ENCODE measurements around the gene DACH1.
"Not testable (repeated sequence)": the region's sequence is repeated elsewhere in the genome, so short reads cannot be mapped to it uniquely, and the experiment has no call there.

DACH1 gene

DNA sequence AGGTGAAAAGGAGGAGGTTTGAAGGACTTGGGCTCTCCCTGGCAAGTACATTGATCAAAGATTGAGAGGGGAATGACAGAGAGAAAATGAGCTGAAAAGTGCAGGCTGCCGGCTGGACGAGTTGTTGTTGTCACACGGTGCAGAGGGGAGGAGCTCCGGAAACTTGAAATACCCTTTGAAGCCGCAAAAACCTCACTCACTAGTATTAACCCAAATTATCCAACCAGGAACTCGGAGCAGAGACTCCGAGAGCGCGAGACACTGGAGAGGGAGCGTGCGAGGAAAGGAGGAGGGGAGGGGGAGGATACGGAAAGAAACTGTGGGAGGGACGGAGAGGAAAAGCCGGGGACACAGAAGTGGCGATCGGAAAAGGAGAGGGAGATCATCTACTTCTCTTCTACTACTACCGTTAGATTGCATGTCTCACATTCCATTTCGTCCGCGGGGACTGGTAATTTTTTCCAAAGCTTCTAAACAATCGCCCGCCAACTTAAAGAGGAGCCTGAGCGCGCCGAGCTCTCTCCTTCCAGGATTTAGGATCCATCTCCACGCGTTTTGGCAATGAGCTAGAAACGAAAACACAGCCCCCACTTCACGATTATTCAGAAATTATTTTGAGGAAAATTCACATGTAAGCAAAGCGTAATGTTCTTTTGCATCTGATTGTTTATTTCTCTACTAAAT, at the start of gene DACH1:
TSS of gene DACH1 (minus strand) at position 74 of the 684 bp plus-strand sequence.
- peak; percentile 97 to 98 for DNase-seq

DNA sequence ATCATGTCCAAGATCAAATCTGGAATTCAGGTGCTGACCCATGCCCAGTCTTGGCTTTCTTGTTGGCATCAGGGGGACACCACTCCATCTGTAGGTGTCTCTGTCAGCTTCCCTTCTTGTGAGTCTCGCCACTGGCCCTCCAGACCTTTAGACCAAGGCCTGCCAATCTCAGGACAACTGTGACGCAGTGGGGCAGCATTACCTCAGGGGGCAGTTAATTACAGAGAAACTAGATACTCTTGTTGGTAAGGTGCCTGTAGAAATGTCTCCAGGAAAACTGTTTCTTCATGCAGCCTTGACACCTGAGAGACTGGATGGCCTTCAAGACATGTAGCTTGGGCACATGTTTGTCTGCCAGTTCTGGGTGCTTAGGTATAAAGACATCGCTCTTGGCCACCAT, 46.7 kb upstream of the DACH1 start:
- no peak for DNase-seq

DNA sequence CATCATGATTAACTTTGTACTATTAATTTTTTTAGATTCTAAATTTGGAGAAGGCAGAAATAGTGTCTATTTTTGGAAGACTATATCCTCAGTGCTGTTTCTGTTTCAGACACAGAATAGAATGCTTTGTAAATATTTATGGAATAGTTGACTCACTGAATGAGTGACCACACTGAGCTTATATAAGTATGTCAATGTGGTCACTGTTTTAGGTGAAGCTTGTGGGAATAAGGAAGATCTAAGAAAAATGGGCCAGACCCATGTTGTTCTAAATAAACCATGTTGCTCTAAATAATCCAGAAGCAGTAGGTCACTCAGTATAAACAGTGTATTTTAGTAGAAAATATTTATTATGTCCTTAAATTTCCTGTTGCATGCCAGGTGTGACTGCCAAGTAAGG, 45.5 kb upstream of the DACH1 start:
- no peak for DNase-seq

DNA sequence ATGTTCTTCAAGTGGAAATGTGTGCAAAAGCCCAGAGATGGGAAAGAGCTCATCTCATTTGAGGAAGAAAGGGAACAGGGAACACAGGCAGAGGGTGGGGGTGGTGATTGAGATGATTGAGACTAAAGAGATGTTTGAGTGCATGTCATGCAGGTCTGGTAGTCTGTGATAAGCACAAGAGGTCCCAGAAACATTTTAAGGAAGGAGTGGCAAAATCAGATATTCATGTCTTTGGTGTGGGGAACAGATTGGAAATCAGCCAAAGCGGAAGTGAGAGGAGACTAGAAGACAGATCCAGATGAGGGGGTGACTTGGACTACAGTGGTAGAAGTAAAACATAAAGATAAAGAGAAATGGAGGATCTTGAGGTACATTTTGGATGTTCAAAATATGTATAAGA, 39.4 kb upstream of the DACH1 start:
- no peak for DNase-seq

DNA sequence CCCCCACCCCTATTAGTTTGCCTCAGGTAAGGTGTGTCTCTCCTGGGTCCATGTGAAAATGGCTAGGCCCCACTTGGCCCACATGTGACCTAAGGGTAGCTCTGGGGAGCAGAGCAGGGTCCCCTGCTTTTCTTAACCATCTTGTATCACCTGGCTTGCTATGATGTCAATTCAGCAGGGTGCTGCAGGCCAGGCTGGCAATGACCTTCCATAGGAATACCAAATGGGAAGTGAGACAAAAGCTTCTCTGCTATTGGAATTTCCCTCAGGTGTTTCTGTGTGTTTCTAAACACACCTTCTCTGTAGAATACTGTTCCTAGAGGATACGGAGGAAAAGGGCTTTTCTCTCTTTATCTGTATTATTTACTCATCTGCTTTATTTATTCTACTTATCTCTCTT, 35.7 kb upstream of the DACH1 start:
- DNase-seq, result no peak

DNA sequence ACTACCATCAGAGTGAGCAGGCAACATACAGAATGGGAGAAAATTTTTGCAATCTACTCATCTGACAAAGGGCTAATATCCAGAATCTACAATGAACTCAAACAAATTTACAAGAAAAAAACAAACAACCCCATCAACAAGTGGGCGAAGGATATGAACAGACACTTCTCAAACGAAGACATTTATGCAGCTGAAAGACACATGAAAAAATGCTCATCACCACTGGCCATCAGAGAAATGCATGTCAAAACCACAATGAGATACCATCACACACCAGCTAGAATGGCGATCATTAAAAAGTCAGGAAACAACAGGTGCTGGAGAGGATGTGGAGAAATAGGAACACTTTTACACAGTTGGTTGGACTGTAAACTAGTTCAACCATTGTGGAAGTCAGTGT, 26.5 kb upstream of the DACH1 start:
- not testable (repeated sequence) for DNase-seq

DNA sequence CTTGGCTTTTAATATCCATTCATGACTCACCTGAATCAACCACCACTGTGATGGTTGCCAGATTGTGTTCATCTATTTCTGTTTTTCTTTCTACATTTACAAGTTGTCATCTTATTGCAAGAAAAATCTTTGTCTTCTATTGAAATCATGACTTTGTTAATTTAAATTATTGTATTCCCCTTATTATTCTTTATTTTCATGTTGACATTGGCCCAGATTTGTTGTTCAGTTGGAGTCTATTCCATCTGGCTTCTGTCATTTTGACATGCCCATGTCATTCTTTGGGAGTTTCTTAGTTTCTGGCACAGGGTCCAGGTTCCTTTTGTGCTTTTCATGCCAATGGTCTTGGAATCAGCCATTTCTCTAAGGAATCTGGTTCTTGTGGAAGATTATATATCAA, 19.9 kb upstream of the DACH1 start:
- DNase-seq, result no peak

DNA sequence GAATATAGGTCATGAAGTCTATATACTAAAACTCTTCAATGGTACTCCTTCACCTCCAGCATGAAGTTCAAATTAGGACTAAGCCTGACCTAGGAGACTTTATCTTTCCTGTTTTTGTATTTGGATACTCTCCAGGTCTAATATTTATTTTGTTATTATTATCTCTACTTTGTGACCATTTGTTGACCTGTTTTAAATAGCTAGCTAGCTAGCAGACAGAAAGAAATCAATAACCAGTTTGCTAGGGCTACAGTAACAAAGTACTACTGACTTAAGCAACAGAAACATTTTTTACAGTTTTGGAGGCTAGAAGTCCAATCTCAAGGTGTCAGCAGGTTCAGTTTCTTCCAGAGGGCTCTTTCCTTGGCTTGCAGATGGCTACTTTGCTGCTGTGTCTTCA, 15.1 kb upstream of the DACH1 start:
- DNase-seq, result no peak

DNA sequence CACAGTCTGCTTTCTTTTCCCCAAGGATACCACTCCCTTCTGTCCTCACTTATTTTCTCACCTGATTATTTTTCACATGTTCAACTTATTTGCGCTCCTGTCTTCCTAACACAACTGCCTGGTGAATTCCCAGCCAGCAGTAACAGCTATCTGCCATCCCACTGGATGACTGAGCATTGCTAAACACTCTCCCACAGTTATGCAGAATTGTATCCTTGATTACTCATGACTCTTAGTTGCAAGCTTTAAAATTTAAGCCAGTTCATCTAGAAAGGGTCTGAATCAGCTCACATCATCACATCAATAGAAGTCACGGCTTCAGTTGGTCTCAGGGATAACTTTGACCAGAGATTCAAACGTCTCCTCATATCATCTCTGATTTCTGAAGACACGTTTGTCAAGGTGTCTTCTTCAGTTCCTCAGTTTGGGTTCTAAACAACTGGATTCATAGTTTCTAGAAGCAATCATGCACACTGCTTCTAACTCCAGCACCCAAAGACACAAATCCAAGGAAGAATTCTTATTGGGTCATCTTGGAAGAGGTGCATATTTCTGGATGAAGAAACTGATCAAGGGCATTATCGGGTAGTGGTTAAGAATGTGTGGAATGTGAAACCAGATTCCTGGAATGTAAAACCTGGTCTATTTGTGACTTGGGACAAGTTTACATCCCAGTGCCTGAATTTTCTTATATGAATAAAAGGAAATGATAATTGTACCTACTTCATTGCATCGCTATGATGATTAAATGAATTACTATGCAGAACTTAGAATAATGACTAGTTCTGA, 13.9 kb upstream of the DACH1 start:
- DNase-seq, result no peak

DNA sequence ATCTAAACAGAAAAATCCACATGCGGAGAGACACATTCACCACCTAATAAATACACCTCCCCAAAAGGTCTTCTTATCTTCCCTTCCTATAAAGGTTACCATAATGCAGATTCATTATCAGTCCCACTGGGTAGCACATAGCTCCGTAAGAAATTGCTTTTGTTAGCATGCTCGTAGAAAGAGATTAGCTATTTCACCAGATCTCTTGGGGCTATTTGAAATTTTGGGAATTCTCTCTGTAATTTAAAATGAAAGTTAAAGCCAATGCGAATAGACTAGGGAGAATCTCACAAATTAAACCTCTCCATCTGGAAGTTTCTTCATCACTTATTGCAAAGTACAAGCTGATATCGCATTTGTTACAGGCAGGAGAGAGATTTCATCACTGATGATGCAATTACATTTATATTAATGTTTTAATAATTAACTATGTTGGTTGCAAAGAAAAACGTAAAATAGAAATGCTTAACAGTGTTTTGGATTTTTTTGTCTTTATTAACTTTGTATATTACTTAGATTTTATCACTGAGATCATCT, 12.9 kb upstream of the DACH1 start:
- DNase-seq, result no peak

DNA sequence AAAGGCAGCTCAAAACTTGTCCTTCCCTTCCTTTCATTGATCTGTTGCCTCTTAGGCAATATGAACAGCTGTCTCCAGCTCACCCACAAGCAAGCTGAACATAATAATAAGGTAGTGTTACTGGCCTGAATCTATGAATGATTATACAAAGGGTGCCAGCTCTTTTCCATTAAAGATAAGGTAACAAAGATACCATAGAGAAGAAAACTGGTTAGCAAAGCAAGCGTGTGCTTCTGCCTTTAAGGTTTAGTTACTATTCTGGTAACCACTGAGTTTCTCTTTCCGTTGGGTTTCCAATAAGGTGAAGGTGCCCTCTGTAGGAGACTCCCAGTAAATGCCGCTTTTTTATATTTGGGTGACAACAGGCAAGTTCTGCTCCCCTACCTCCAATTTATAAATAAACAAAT, 12.1 kb upstream of the DACH1 start:
- DNase-seq, result peak; percentile 57 to 93

DNA sequence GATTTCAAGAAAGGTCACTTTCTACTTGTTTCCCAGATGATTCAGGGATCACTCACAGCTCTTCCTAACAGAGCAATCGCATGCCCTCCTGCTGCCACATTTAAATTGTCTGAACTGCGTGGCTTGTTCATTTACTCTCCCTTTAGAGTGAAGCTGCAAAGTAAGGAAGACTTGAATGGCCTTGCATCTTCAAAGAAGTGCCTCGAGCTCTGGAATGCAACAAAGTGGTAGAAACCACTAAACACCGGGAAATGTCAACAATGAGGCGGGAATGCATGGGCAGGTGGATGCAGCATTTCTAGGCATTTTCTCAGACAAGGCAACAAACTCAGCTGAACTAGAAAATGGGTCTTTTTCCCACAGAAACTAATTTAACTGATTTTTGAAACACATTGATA, 10.3 kb upstream of the DACH1 start:
- no peak for DNase-seq

DNA sequence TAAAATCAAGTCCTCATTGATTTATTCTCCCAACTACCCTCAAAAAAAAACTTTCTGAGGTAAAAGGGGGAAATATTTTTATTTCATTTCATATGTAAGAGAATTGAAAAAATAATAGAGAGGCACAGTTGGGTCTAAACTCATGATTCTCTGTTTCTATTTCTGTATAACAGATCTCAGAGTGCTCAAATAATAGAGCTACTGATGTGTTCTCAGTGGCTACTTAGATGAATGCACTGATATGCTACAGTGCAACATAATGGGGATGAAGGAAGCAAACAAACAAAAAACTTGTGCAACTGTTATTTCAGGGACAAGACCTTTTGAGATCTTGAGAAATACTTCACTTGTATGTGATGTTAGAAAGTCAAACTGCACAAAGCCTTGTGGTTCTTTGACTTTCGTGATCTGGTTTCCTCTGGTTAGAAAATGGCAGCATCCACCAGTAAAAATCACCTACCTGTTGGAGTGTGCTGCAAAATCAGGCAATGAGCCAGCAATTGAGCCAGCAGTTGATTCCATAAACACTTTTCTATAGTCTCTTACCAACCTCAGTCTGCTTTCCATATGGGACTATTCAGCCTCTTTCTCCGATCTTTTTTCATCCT, 9.7 kb upstream of the DACH1 start:
- DNase-seq, result no peak

DNA sequence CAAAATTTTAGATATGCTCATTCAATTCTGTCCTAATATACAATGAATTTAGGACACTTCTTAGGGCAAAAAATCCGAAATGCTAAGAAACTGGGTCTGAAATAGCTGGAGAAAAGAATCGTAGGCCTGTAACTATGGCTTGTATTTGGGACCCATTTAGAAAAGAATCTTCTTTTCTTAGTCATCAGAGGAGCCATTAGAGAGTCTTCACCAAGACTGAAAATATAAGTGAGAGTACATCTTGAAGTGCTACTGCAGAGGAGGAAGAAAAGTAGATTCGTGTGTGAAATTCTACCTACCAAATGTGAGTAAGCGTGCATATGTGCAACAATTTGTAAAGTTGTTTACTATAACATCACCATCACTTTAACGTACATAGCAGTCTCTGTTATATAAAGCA, 8.8 kb upstream of the DACH1 start:
- DNase-seq, result no peak

DNA sequence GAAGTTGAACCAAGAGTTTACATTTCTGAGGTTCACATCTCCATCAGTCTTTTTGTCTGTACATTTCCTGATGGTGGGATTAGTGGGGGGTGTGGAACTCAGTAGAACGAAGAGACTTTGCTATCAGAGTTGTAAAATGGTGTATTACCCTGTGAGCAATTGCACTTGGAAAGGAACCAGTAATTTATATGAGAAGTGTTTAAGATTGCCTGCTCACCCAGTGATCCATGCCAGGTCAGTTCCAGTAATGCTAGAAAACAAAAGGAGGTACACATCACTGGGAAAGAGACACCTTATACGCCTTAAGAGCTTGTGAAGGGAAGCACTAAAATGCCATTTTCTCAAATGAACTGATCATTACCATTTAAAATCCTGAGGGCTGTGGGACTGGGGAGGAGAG, 7.5 kb upstream of the DACH1 start:
- DNase-seq, result no peak

DNA sequence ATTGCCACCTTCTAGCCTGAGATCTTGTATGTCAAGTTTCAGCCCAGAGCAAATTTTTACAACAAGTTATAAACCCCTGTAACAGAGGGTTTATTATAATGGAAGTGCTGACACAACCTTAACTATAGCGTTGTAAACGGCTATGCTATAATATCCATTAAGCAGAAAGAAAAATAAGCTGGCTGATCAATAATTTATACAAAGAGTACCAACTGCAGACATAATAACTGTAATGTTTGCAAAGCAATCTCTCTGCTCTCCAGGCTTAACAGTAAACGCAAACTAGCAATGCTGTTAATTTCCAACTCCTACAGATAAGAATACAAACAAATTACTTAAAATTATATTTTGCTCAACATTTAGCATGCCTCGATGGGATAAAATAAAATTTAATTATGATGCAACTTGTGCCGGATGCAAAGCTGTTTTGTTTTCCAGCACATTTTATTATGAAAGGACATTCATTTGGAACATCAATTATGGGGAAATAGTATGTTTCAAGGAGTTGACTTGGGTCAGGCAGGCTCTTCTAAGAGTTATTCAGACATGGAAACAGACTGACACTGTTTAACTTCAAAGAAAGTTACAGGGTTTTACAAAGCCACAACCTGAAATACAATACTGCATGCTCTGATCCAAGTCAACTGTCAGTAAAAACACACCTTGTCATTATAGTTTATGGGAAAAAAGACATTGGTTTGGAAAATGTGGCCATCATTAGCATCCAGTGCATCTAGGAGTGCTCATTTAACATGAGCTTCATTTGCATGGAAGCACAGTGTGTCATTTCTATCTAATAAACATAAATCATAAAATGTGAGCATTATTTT, 6.6 kb upstream of the DACH1 start:
- no peak for DNase-seq

DNA sequence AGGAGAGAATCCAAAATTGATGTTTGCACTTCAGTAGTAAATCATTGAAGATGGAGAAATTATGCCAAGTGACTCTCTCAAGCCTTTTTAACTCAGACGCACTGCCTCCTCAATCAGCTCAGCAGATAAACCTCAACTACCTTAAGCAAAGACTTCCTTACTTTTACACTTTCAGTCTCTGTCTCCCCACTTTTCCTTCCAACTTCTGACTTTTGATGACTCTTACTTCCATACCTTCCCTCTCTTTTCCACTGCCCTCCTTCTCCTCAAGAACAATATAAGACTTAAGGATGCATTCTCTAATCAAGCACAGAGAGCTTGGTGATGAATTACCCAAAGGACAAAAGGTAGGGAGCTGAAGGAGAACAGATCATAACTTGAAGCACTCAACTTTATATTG, 4.8 kb upstream of the DACH1 start:
- DNase-seq, result no peak

DNA sequence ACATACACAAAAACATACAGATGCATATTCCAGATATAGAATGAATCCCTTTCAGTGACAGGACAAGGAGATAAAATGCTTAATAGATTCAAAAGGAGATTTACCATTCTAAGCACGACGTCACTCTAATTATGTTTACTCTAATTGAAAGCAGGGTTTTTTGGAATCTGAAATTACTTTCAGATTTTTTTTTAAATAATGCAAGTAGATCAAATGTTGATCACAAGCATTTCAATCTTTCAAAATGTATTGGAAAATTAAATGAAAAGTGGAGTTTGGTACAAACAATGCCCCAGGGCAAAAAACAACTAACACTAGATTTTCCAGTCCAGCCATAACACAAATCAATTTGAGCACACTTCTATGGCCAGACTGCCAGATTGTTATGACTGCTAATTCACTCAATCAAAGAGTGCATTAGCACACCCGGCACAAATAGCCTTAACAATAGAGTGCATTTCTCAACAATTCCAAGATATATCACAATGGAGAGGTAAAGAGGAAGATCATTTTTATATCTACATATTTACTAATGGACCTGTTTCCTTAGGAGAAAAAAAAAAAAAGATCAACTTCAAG, 4.3 kb upstream of the DACH1 start:
- peak in 1 of 2 experiments; percentile 54 for DNase-seq

DNA sequence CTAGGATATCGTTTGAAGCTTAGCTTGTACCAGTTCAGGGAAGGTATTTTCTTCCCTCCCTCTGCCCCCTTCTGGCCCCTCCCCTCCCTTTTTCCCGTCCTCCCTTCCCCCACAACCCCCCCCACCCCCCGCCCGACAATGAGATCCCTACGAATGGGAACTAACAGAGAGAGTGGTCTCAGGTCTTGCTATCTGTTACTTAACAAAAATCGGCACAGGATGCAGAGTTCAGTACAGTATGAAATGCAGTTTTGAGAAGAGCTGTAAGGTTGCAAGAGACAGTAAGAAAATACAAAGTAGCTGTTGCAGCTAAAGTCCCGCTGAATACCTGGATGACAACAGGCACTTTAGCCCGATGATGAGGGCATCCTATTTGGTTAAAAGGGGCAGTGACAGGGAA, 3.1 kb upstream of the DACH1 start:
- DNase-seq, result peak in 1 of 2 experiments; percentile 49

DNA sequence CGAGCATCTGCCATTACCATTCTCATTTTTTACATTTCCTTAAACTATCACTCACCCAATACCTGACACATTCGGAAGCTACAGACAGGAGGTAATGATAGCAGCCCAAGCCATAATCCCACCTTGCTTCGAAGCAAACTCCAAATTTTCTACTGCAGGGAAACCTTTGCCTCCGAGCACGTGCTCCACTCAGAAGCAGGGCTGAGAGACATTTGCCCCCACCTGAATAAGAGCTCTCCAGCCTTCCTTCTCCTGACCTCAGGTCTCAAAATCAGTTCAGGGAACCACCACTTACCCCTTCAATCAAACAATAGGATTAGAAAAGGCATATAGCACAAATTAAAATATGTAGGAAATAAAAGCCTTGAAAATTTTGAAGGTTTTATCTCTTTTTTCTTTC, 2.3 kb upstream of the DACH1 start:
- peak in 1 of 2 experiments; percentile 56 for DNase-seq

DNA sequence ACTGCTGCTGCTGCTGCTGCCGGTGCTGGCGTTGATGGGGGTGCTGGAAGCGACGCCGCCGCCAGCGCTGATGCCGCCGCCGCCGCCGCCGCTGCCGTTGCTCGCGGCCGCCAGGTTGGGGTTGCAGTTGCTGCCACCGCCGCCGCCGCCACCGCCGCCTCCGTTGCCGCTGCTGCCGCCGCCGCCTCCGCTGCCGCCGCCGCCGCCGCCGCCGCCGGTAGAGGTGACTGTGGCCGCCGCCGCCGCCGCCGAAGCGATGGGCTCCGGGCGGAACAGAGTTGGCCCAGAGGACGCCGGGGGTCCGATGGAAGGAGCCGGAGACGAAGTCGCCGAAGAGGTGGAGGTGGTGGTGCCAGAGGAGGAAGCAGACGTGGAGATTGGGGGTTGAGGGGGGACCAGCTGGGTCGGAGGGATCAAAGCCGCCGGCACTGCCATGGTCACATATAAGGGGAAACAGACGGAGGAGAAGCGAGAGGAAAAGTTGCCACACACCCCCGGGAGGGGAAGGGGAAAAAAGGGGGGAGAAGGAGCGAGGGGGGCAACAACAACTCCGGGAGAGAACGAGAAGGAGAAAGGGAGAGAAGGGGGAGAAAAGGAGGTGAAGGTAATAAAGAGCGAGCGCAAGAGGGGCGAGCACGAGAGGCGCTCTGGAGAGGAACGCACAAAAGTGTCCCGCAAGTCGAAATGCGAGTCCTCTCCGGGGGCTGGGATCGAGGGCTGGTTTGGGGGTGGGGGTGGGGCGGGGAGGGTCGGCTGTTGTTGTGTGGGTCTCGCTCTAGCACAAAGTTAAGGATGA, 471 bp downstream of the DACH1 start:
- DNase-seq, result peak in 1 of 2 experiments; percentile 63

DNA sequence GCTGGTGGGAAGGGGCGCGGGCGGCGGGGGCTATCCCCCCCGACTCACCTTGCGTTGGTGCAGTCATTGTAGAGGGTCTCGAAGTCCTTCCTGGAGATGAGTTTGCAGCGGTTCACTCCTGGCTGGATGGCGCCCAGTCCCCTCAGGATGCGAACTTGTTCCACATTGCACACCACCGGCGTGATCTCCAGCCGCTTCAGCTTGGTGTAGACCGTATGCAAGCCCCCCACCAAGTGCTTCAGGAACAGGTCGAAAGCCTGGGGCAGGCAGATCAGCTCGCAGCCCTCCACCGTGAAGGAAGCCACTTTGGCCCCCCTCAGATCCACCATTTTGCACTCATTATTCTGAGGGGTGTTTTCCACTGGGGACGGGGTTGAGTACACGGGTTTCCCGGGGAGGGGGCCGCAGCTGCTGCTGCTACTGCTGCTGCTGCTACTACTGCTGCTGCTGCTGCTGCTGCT, 1.1 kb downstream of the DACH1 start:
- peak in 1 of 2 experiments; percentile 32 for DNase-seq
